SKM-1 treated with dmso at 0.1 percent for 144 hours (cell line): Measurements from ENCODE around the gene LKAAEAR1.

Experiments
- DNase-seq: peaks from one replicate; lab custom pipeline; 2025; ENCODE audit not compliant: unreplicated experiment; lab: John Stamatoyannopoulos, UW

The LKAAEAR1 gene

DNA sequence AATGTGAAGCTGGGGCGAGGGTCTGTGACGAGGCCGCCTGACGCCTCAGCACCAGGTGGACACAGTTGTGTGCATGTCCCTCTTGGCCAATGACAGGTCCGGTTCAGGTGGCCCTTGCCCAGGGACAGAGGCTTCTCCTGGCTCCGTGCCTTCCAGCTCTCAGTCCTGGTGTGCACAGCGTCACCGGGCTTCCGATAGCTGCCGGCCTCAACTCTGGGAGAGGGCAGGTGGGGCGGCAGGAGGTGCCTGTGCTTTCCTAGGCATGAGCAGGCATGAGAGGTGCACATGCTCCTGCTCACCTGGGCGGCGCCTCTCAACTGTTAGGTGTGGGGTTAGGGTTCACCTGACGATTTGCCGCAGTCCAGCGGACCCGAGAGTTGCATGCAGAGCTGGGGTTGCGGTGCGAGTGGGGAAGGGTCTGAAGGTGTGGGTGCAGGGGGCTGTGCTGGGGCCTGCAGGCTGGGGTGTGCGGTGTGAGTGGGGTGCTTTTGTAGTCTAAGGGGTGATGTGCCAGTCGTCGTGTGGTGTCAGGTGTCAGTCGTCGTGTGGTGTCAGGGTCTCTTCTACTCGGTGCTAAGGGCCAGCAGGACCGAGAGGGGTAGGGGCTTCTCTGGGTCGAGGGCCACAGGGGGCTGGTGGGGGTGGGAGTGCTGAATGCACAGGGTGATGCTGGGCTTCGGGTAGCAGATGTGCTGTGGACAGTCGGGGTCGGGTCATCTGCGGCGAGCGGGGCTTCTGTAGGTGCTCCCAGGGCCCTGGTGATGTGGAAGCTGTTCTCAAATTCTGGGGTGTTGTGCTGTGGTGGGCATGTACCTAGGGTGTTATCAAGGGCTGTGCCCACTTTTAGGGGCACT lies 31.0 kb downstream of the LKAAEAR1 start:
- no peak for DNase-seq

DNA sequence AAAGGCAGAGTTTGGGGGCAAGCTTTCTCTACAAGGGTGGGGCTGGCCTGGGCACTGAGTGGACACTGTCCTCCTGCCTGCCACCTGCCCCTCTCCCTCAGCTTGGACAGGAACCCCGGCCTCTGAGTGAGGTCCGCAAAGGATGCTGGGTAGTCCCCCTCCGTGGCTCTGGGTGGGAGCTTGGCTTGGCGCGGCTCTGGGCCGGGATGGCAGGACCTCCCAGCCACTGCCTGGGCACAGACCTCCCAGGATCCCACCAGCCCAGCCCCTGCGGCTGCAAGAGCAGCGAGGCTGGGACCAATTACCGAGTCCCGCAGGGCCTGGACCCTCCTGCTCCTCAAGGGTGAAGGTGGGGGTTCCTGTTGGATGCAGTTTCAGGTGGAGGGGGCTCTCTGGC lies 31.9 kb downstream of the LKAAEAR1 start:
- no peak for DNase-seq

DNA sequence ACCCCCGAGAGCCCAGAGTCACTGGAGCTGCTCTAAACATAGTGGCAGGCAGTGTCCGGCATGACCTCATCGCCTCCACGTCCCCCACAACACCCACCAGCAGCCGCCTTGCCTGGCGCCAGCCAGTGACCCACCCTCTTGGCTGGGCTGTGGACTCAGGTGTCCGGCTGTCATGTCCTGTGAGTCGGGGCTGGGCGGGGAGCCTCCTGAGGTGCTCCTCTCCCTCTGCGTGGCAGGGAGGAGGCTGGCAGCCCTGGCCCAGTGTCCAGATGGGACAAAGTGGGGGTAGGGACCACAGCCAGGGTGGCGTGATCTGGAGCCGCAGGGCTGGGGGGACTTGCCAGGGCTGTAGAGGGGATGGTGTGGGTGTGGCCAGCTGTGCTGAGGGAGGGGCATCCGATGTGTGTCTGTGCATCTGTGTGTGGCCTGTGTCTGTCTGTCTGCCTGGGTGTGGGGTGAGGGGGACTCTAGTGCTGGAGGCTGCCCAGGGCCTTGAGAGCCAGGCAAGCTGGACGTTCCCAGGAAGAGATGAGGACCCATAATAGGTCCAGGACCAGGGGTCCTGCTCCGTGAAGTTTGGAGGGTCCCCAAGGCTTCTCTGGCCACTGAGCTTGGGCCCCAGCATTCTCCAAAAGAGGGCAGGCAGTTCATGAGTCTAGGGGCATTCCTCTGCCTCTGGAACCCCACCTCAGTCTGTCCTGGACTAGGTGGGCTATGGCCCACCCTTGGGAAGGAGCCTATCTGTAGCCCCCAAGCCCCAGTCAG lies 32.5 kb downstream of the LKAAEAR1 start:
- no peak for DNase-seq

DNA sequence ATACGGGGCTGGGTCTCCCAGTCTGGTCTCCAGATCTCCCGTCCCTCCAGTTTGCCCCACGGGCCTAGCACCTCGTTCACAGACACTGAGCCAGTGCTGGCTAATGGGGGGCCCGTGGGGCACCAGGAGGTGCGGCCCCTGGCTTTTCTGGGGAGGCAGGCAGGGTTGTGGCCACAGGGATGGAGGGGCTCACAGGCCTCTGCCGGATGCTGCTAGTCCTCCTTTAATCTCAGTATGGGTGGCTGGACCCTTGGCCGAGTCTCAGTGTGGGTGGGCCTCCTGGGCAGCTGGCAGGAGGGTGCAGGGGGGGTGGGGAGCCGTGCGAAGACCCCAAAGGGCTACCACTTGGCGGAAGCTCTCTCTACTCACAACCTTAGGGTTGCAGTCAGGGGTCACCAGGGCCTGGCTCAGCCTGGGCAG lies 33.2 kb downstream of the LKAAEAR1 start:
- no peak for DNase-seq

DNA sequence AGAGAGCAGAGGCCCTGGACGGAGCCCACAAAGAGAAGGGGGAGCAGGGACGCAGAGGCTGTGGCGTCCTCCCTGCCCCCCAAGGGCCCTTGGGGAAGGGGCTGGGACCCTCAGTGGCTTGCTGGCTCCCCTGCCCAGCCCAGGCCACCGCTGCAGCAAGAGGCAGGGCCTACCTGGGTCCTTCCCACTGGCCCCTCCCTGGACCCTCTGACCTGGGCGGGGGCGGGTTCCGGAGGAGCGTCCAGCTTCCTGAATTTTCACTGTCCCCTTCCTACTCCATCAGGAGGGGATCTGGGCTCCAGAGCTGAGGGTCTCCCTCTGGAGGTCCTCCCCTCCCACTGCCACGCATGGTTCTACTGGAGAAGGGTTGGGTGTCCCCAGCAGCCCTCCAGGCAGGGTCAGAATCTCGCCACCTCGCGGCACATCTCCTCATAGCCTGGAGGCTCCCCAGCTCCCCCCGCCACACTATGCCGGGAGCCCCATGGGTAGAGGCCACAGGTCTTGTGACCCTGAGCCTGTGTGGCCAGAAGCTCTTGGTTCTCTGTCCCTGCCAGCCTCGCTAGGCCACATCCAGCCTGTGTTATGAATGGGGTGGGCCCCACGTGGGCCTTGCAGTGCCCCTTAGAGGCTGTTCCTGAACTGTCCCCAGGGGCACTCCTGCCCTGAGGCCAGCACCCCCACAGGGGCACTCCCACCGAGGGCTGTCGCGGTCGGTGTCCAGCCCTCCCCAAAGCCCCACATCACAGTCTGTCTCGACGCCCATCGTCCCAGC lies 33.8 kb downstream of the LKAAEAR1 start:
- no peak for DNase-seq

DNA sequence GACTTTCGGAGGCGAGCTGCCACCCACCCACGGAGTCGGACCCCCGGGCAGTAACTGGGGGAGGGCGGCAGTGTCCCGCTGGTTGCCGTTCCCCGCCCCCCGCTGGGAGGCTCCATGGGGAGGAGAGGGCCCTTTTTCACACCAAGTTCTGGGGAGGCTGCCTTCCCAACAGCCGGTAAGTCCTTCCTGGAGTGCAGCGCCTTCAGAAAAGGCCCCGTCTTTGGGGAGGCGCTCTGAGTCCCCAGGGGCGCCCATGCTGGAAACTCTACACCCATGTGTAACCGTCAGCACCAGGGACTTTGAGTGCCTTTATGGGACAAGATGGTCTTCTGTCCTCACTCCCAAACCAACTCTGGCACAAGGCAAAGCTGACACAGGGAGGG lies 34.3 kb downstream of the LKAAEAR1 start:
- DNase-seq: no peak

DNA sequence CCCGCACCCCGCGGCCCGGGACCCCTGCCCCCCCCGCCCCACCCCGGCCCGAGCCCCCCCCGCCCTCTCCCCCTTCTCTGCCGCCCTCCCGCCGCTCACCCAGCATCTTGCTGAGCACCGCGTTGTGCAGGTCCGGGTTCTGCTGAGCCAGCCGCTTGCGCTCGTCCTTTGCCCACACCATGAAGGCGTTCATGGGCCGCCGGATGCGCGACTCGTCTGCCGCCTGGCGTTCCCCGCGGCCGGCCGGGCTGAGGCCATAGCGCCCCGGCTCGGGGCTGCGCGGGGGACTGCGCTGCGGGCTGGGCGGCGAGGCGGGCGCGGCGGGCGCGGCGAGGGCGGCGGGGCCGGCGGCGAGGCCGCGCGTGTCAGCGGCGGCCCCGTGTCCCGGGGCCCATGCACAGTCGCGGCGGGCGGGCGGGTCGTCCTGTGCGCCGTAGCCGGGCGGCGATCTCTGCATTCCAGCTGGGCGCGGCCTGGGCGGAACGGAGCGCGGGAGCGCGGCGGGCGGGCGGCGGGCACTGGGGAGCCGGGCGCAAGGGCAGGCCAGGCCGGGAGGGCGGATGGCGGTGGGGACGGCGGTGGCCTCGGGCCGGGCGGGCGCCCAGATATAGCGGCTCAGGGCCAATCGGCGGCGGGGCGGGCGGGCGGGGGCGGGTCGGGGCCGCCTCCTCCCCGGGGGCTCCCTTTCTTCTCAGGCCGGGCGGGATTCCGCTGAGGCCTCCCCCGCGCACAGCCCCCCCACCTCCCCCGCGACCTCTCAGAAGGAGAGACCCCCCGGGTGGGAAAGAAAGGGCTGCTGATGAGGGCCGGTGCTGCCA lies 34.9 kb downstream of the LKAAEAR1 start, which contains the start of gene SOX18:
TSS of gene SOX18 (minus strand) at position 580 of the 818 bp plus-strand sequence. CDS start at position 457, 123 bp downstream.
- DNase-seq: no peak

DNA sequence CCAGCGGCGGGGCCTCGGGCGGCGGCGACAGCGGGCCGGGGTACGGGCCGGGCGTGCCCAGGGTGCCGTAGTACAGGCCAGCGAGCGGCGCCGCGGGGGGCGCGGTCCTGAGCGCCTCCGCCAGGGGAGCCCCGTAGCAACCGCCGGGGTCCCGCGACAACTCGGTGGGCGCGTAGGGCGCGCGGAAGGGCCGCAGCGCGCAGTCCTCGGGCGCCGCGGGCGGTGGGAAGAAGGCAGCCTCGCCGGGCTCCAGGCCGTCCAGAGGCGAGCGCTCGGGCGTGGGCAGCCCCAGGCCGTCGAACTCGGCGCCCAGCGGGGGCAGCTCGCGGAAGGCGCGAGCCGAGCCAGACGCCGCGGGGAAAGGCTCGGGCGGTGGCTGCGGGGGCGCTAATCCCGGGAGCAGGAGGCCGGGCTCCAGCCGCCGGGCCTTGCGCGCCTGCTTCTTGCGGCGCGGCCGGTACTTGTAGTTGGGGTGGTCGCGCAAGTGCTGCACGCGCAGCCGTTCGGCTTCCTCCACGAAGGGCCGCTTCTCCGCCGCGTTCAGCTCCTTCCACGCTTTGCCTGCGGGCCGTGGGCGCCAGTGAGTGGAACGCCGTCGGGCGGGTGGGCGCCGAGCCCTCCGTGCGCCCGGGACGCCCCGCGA lies 35.7 kb downstream of the LKAAEAR1 start:
- no peak for DNase-seq

DNA sequence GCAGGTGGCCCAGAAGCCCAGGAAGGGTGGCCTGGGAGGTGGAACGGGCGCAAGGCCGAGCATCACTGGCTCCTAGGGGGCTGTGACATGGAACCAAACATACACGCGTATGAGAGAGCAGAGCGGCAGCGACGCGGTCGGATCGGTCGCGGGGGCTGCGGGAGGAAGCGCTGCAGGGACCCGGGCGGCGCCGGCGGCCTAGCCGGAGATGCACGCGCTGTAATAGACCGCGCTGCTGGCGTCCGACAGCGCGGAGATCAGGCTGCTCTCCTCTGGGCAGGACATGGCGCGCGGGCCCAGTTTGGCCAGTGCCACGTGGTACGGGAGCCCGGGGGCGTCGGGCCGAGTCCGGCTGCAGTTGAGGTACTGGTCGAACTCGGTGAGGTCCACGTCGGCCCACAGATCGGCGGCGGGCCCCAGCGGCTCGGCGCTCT lies 36.2 kb downstream of the LKAAEAR1 start:
- DNase-seq: no peak

DNA sequence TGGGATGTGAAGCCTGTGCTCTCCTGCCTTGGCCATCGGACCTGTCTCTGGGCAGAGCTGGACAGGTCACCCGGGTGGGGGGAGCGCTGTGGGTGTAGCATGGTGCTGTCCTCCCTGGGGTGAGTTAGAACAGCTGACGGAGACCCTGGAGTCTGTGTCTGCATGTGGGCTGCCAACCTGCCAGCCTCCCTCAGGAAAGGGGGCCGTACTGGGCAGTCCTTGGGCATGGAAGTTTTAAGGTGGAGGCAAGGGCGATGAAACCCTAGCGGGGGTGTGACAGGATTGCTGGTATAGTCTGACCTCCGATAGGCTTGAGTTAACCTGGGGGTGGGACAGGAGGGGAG lies 37.2 kb downstream of the LKAAEAR1 start:
- no peak for DNase-seq

DNA sequence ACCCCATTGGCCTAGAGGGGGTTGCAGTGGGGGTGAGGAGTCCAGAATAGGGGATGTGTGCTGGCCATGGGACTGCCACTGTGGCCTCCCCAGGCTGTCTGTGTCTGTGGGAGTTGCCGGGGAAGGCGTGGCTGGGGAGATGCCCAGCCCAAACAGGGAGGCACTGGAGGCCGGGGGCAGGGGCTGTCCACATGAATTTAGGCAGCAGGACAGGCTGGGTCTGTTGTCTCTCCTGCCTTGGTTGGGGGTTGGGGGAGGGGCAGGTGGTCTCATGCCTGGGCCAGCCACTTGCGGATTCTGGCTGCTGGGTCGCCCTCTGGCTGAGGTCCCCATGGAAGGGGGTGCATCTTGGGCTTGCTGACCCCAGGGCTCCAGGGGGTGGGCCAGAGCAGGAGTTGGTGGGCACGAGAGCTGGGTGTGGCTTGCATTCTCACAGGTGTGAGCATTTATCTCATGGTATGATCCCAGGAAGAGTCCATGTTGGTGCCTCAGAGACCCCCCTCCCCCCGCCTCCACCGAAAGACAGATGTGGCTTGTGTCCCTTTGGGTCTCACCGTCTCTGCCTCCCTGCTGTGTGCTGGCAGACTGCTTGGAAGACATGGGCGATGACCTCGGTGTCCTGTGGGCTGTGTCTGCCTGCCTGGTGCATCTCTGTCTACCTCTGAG lies 38.7 kb downstream of the LKAAEAR1 start:
- no peak for DNase-seq

DNA sequence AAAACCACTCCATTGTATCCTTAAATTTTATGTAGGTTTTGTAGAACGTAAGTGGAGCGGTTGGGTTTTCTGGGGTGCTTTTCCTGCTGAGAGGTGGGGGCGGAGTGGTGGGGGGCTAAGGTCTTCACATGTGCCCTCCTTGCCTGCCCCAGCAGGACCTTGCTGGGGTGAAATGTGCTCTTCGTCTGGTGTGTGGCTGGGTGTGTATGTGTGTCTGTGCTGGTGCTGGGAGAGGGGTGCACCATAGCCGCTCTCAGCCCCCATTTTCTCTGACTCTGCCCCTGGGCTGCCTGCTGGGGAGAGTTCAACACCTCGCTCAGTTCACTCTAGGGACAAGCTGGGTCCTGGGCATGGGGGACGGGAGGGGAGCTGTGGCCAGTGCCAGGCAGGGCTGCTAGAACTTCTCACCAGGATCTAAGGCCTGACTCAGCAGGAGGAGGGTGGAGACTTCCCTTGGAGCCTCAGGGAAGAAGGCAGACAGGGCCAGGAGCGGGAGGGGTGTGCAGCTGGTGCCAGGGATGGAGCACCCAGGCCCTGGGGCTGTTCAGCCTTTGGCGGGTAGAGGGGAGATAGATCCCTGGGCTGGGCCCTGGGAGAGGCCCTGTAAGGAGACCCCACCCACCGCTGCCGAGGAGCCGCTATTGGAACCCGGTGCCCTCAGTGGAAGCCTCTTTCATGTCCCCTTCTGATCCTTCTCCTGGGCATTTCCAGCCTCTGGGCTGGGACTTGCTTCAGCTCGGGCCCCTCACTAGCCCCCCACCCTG lies 39.5 kb downstream of the LKAAEAR1 start:
- no peak for DNase-seq

DNA sequence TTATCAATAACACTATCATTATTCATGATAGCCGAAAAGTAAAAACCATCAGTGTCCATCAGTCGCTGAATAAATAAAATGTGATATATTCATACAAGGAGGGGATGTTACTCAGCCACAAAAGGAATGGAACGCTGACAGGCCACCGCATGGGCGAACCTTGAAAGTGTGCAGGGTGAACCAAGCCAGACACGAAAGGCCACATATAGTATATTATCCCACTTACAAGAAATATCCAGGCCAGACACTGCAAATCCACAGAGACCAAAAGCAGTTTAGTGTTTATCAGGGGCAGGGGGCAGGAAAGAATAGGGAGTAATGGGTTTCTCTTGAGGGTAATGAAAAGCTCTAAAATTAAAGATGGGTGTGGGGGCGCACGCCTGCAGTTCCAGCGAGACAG lies 40.4 kb downstream of the LKAAEAR1 start:
- no peak for DNase-seq

DNA sequence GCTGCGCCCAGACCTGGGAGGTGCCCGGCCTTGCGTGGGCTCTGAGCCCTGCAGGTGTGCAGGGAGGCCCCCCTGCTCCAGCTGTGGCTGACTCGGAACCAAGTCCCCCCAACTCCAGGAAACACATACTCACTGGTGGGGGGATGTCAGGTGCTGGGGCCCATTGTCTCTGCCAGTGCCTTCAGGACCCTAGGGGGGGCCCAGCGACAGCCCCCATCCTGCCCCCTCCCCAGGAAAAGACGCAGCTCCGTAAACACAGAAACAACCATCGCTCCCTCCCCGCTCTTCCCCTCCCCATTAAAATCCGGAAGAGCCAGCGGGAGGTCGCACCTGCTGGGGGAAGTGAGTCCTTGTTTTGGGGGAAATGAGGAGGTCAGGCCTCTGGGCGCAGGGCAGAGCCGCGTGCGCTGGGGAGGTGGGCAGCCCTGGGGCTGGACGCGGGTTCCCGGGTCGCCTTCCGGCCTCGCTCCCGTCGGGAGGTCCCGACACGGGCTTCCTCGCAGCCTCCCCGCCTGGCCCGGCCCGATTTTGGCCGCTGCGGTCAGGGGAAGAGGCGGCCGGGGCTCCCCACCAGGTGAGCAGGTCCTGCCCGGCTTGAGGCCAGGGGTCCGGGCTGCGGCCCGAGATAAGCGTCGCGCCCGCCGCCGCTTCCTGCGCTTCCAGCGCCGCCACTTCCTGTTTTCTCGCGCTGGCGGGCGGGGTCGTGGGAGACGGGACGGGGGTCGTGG lies 42.0 kb downstream of the LKAAEAR1 start:
- no peak for DNase-seq

DNA sequence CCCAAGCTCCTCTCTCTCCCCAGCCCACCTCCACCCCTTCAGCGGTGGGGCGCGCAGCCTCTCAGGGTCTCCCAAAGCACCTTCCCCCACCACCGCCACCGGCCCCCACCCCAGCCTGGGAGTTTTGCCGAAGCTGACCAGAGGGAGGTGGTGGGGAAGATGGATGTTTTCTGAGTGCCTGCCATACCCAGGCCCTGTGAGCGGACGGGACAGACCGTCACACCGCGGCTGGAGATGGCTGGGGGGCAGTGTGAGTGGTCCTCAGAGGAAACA lies 42.5 kb downstream of the LKAAEAR1 start:
- no peak for DNase-seq

DNA sequence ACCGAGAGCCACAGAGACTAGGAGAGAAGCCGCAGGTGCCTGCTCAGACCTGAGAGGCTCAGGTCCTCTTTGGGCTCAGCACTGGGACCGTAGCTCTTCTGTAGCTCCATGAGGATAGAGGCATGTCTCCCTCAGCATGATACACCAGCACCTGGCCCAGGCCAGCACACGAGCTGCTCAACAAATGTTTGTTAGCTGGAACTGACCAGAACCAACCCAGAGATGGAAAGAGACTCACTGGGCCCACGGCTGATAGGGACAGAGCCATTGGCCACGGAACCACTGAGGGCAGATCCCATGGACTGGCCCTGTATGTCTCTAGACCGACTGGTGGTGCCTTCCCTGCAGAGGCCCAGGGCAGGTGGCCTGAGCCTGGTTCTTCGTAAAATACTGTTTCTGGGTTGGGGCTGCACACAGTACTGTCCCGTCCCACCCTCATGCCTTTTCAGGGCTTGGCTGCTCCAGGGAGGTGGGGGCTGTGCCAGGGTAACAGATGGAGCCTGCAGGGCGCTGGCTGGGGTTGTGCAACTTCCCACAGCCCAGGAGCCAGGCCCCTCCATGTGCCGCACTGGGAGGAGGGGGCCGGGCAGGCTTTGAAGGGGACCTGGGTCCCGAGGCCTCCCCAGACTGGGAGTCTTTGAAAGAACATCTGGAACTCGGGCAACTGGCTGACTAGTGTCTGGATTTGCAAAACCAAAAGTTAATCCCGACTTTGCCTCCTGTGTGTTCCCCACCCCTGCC lies 43.0 kb downstream of the LKAAEAR1 start:
- DNase-seq: no peak

DNA sequence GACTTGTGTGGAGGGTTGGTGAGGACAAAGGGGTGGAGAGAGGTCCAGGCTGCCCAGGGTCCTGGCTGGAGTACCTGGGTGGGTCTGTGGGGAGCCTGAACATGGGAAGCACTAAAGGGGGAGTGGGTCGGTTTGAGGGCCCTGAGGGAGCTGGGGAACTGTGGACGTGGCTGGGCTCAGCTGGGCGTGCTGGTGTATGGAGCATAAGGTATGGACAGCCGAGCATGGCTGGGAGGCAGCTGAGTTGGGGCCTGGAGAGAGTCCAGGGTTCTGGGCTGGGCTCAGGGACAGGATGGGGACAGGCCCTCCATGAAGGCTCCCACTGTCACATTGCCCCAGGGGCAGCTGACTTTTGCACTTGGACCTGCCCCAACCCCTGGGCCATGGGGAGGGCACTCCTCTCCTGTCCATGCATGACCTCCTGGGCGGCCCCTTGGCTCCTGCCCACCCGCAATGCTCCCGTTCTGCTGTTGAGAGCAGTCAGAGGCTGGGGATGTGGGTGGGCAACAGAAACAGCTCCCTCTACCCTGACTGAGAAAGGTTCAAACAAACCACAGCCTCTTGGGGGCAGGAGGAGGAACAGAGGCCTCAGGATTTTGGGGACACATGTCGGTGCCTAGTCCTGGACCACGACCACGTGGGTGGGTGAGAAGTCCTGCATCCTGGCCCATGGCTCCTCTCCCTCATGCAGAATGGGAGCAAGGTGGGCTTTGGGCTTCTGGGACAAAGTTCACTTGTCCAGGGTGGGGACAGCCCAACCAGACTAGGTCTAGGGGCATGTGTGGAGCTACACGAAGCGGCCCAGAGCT lies 43.8 kb downstream of the LKAAEAR1 start:
- DNase-seq: no peak
